A549 (cell line): Measurements from ENCODE around the gene FAM227A.

Experiments used
- EP300 ChIP-seq, 2 experiments: fragments of >200 bp; sonication (Bioruptor Twin); formaldehyde crosslinking; IDR thresholded peaks; 2 replicates in 1 of 2; 3 replicates in 1 of 2; pipeline ENCODE4 v1.6.1; 2016 to 2017
- HDAC2 ChIP-seq: fragments of 200-600 bp; sonication (generic); IDR thresholded peaks from 2 replicates; pipeline ENCODE4 v1.6.1; 2016
- MAZ ChIP-seq: fragments of 150-350 bp; IDR thresholded peaks from 2 replicates; pipeline ENCODE4 v1.6.1; 2014; ENCODE audit warnings: antibody characterized with exemption, low read depth, low read length, borderline replicate concordance
- MYC ChIP-seq: IDR thresholded peaks from 2 replicates; pipeline ENCODE4 v1.6.1; 2012; ENCODE audit warnings: mild to moderate bottlenecking, inconsistent platforms, low read length, improper control_type of control experiment, borderline replicate concordance
- POLR2A ChIP-seq: IDR thresholded peaks from 2 replicates; pipeline ENCODE4 v1.6.1; 2012; ENCODE audit warnings: mild to moderate bottlenecking, low read length
- RFX5 ChIP-seq: fragments of 450-650 bp; IDR thresholded peaks from 2 replicates; pipeline ENCODE4 v1.7.1; 2014; ENCODE audit warnings: antibody characterized with exemption, mild to moderate bottlenecking, moderate library complexity
- TF ChIP-seq, protein P1 (sequence below): fragments of >200 bp; sonication (Bioruptor Twin); formaldehyde crosslinking; IDR thresholded peaks from 3 replicates; pipeline ENCODE4 v1.5.1; 2016
- TF ChIP-seq, protein P2 (sequence below): IDR thresholded peaks from 2 replicates; pipeline ENCODE4 v1.6.1; 2012

DNA sequence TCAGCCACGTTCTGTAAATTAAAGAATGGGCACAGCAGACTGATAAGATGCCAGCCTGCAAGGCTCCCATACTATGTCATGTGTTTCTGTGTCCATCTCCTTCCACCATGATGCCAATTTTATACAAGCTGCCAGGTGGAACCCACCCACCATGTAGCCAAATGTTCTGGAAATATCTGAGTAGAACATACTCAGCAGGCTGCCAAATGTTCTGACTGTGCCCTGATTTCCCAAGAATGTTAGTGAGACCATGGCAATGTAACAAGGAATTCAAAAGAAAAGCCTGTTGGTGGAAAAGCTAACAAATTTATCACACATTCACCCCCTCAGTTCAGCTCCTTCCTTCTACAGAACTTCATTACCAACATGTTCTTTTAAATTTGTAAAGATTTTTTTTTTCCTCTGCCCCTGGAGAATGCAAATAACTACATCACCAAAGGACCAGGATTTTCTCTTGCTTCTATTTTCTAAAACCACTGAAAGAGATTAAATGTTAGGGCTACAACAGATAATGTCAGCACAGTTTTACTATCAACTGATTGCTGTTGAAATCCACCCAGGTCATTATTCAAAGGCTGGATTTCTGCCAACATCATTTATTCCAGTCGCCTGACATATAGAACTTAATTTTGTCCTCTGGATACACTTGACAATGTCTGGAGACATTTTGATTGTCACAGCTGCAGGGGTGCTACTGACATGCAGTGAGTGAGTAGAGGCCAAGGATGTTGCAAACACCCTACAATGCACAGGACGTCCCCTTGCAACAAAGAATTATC, 89.3 kb downstream of the FAM227A start:
- TF ChIP-seq POLR2A (no peak), EP300 (IDR thresholded peaks at IDR 0.05) (no peak), HDAC2 (no peak), MAZ (no peak), RFX5 (no peak), MYC (no peak)
- TF ChIP-seq, protein P1, sequence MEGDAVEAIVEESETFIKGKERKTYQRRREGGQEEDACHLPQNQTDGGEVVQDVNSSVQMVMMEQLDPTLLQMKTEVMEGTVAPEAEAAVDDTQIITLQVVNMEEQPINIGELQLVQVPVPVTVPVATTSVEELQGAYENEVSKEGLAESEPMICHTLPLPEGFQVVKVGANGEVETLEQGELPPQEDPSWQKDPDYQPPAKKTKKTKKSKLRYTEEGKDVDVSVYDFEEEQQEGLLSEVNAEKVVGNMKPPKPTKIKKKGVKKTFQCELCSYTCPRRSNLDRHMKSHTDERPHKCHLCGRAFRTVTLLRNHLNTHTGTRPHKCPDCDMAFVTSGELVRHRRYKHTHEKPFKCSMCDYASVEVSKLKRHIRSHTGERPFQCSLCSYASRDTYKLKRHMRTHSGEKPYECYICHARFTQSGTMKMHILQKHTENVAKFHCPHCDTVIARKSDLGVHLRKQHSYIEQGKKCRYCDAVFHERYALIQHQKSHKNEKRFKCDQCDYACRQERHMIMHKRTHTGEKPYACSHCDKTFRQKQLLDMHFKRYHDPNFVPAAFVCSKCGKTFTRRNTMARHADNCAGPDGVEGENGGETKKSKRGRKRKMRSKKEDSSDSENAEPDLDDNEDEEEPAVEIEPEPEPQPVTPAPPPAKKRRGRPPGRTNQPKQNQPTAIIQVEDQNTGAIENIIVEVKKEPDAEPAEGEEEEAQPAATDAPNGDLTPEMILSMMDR, result no peak
- TF ChIP-seq, protein P2, sequence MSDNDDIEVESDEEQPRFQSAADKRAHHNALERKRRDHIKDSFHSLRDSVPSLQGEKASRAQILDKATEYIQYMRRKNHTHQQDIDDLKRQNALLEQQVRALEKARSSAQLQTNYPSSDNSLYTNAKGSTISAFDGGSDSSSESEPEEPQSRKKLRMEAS, result no peak
